Endothelial cell (in vitro differentiated cells): ENCODE results near the gene TMEM151A. TPM values are rescaled to one million over a fixed set of nuclear protein-coding genes. Genes with fewer than 3 reads are reported as not detected.

Experiments used
- DNase-seq: peaks from one replicate; pipeline ENCODE4 v3.0.0; 2021; ENCODE audit warnings: low spot score
- H3K27ac Mint-ChIP-seq: one replicate; pipeline ENCODE4 v1.8.0; 2021; ENCODE audit warnings: mixed read lengths, inconsistent platforms; ENCODE audit not compliant: unreplicated experiment
- H3K27me3 Mint-ChIP-seq: one replicate; pipeline ENCODE4 v1.8.0; 2021; ENCODE audit warnings: mild to moderate bottlenecking, moderate library complexity, mixed read lengths, inconsistent platforms; ENCODE audit not compliant: unreplicated experiment
- H3K36me3 Mint-ChIP-seq: one replicate; pipeline ENCODE4 v1.8.0; 2021; ENCODE audit warnings: mild to moderate bottlenecking, low read depth, mixed read lengths, inconsistent platforms; ENCODE audit not compliant: unreplicated experiment
- H3K4me1 Mint-ChIP-seq: one replicate; pipeline ENCODE4 v1.8.0; 2021; ENCODE audit warnings: mild to moderate bottlenecking, mixed read lengths, inconsistent platforms; ENCODE audit not compliant: unreplicated experiment
- H3K4me3 Mint-ChIP-seq: one replicate; pipeline ENCODE4 v1.8.0; 2021; ENCODE audit warnings: mild to moderate bottlenecking, mixed read lengths, inconsistent platforms; ENCODE audit not compliant: unreplicated experiment
- H3K9me3 Mint-ChIP-seq: one replicate; pipeline ENCODE4 v1.8.0; 2021; ENCODE audit warnings: mixed read lengths, inconsistent platforms; ENCODE audit not compliant: unreplicated experiment
- CTCF ChIP-seq: fragments of 200-600 bp; sonication (generic); IDR thresholded peaks from one replicate; pipeline ENCODE4 v1.5.0; 2021; ENCODE audit warnings: antibody characterized with exemption; ENCODE audit not compliant: unreplicated experiment
- total RNA-seq: library from RNA; stranded (reverse); fragmentation: NEBNext Ultra II Directional; extraction: Animal tissue kit (Norgen Biotek cat#: 25700); gene quantifications from one replicate; pipeline ENCODE4 v1.2.1, GENCODE V29; 2021; ENCODE audit not compliant: unreplicated experiment

Gene TMEM151A
- total RNA-seq, 1 donor from 2014 or later = not detected

GRCh38 chr11:66263231-66263630, 28.5 kb upstream of the TMEM151A start:
- Mint-ChIP-seq H3K4me3 (no peak overlapping the region), H3K9me3 (no peaks in the 10 kb centered on the region), H3K4me1 (peaks cover 12% of the 10 kb centered on the region), H3K36me3 (peaks cover 20% of the 10 kb centered on the region), H3K27ac (no peak overlapping the region), H3K27me3 (peaks cover 12% of the 10 kb centered on the region)
- no peak for TF ChIP-seq CTCF
- no peak for DNase-seq

- no peak for DNase-seq
- H3K36me3 Mint-ChIP-seq = peaks cover 20% of the 10 kb centered on the region
- no peak overlapping the region for H3K27ac Mint-ChIP-seq
- no peaks in the 10 kb centered on the region for H3K9me3 Mint-ChIP-seq
- H3K4me1 Mint-ChIP-seq = peaks cover 12% of the 10 kb centered on the region
- no peak for TF ChIP-seq CTCF
- no peak overlapping the region for H3K4me3 Mint-ChIP-seq
- peaks cover 14% of the 10 kb centered on the region for H3K27me3 Mint-ChIP-seq
Observed at GRCh38 chr11:66263785-66264184, 27.9 kb upstream of the TMEM151A start.

GRCh38 chr11:66264383-66264782, 27.3 kb upstream of the TMEM151A start:
- DNase-seq = no peak
- Mint-ChIP-seq H3K9me3 (no peaks in the 10 kb centered on the region), H3K27me3 (peaks cover 18% of the 10 kb centered on the region), H3K4me1 (peaks cover 11% of the 10 kb centered on the region), H3K4me3 (peak overlapping the region; percentile 7), H3K36me3 (peaks cover 19% of the 10 kb centered on the region), H3K27ac (no peak overlapping the region)
- TF ChIP-seq CTCF = no peak

GRCh38 chr11:66264914-66265313, 26.8 kb upstream of the TMEM151A start:
- H3K4me1 Mint-ChIP-seq = peaks cover 10% of the 10 kb centered on the region
- H3K9me3 Mint-ChIP-seq = no peaks in the 10 kb centered on the region
- H3K36me3 Mint-ChIP-seq = peaks cover 16% of the 10 kb centered on the region
- TF ChIP-seq CTCF = peak; percentile 65
- H3K27ac Mint-ChIP-seq = no peak overlapping the region
- H3K4me3 Mint-ChIP-seq = peak overlapping the region; percentile 7
- peaks cover 17% of the 10 kb centered on the region for H3K27me3 Mint-ChIP-seq
- no peak for DNase-seq

GRCh38 chr11:66265531-66266377, 25.9 kb upstream of the TMEM151A start:
- no peak overlapping the region for H3K27ac Mint-ChIP-seq
- H3K4me3 Mint-ChIP-seq = peak overlapping the region; percentile 37
- H3K36me3 Mint-ChIP-seq = peaks cover 14% of the 10 kb centered on the region
- peaks cover 12% of the 10 kb centered on the region for H3K4me1 Mint-ChIP-seq
- H3K27me3 Mint-ChIP-seq = peaks cover 20% of the 10 kb centered on the region
- no peaks in the 10 kb centered on the region for H3K9me3 Mint-ChIP-seq
- no peak for DNase-seq
- no peak for TF ChIP-seq CTCF
